HL-60 (cell line): ENCODE measurements around the gene ZC3H8.

Source experiments
- CTCF ChIP-seq: IDR thresholded peaks from one replicate; pipeline ENCODE4 v1.5.1; 2011; ENCODE audit warnings: low read length, control low read depth, inconsistent platforms; ENCODE audit not compliant: insufficient read depth
- POLR2AphosphoS5 ChIP-seq: IDR thresholded peaks from 2 replicates; pipeline ENCODE4 v1.6.1; 2012; ENCODE audit warnings: low read depth

DNA sequence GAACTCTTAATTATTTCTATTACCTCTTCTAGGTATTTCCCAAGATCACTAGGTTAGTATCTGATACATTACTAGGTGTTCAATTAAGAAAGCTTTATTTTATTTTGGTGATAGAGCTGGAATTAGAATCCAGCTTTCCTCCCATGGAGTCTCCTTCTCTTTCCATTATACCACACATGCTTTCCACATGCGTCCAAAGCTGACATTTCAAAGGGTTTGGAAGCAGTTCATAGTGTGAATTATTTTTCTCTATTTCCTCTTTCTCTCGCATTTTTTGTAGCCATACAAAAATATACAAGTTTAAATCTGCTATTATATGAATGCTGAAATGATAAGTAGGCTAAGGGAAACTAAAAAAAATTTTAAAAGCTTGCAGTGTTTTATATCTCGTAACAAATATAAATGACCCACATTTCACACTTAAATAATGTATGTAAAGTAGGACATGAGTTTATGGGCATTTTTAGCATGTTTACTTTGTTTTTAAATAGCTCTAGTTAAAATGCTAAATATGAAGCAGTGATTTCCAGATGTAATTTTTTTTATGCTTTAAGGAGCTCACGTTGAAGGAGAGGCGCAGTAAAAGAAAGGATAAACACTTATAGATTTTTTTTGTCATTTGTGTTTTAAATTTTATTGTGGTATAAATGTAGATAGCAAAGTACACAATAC lies 40.7 kb upstream of the ZC3H8 start:
- TF ChIP-seq CTCF (no peak), POLR2AphosphoS5 (no peak)
